Neural crest cell (in vitro differentiated cells): ENCODE results near the gene PTH1R. TPM values are rescaled to one million over a fixed set of nuclear protein-coding genes. Genes with fewer than 3 reads are reported as not detected.

Experiments used
- DNase-seq: peaks from one replicate; pipeline ENCODE4 v3.0.0; 2021; ENCODE audit warnings: low read depth, mixed read lengths, low spot score
- H3K27ac Mint-ChIP-seq: one replicate; pipeline ENCODE4 v1.8.0; 2021; ENCODE audit warnings: mild to moderate bottlenecking, mixed read lengths; ENCODE audit not compliant: unreplicated experiment
- H3K27me3 Mint-ChIP-seq: 2 replicates; pipeline ENCODE4 v1.8.0; 2021; ENCODE audit warnings: low read depth, mild to moderate bottlenecking, mixed read lengths
- H3K36me3 Mint-ChIP-seq: 2 replicates; pipeline ENCODE4 v1.8.0; 2021; ENCODE audit warnings: low read depth, mild to moderate bottlenecking, mixed read lengths
- H3K4me1 Mint-ChIP-seq: 2 replicates; pipeline ENCODE4 v1.8.0; 2021; ENCODE audit warnings: mixed read lengths
- H3K4me3 Mint-ChIP-seq: one replicate; pipeline ENCODE4 v1.8.0; 2021; ENCODE audit warnings: mild to moderate bottlenecking, mixed read lengths
- H3K9me3 Mint-ChIP-seq: 2 replicates; pipeline ENCODE4 v1.8.0; 2021; ENCODE audit warnings: mixed read lengths
- total RNA-seq: library from RNA; stranded (reverse); gene quantifications from 2 replicates; pipeline ENCODE4 v1.2.1, GENCODE V29; 2021
- TF ChIP-seq, protein P1 (sequence below): fragments of 200-600 bp; sonication (generic); conservative IDR thresholded peaks from 2 replicates; pipeline ENCODE4 v1.5.0; 2021; ENCODE audit warnings: antibody characterized with exemption, mild to moderate bottlenecking

The PTH1R gene
- total RNA-seq, 1 donor from 2014 or later, result 0.14 TPM

DNA sequence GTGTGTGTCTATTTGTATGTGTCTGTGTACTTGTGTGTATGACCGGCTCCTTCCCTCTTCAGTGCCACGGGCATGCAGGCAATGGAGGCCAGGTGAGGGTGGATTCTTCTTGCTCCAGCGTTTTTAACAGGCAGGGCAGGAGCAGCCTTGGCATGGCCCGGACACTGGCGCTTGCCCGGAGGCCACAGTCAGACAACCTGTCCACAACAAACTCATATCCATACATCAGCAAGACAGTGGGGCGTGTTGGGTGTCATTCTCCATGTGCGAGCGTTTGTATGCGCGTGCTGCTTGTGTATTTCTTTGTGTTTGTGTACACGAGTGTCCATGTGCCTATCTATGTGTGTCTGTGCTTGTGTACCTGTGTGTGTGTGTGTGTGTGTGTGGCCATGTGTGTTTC, 29.8 kb downstream of the PTH1R start:
- H3K27me3 Mint-ChIP-seq, result no peaks in the 10 kb centered on the region
- H3K9me3 Mint-ChIP-seq, result no peaks in the 10 kb centered on the region
- no peak for DNase-seq
- H3K27ac Mint-ChIP-seq, result no peak overlapping the region
- peaks cover 6% of the 10 kb centered on the region for H3K4me1 Mint-ChIP-seq
- TF ChIP-seq, protein P1, sequence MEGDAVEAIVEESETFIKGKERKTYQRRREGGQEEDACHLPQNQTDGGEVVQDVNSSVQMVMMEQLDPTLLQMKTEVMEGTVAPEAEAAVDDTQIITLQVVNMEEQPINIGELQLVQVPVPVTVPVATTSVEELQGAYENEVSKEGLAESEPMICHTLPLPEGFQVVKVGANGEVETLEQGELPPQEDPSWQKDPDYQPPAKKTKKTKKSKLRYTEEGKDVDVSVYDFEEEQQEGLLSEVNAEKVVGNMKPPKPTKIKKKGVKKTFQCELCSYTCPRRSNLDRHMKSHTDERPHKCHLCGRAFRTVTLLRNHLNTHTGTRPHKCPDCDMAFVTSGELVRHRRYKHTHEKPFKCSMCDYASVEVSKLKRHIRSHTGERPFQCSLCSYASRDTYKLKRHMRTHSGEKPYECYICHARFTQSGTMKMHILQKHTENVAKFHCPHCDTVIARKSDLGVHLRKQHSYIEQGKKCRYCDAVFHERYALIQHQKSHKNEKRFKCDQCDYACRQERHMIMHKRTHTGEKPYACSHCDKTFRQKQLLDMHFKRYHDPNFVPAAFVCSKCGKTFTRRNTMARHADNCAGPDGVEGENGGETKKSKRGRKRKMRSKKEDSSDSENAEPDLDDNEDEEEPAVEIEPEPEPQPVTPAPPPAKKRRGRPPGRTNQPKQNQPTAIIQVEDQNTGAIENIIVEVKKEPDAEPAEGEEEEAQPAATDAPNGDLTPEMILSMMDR, result no peak
- H3K4me3 Mint-ChIP-seq, result no peak overlapping the region
- peaks cover 1% of the 10 kb centered on the region for H3K36me3 Mint-ChIP-seq

DNA sequence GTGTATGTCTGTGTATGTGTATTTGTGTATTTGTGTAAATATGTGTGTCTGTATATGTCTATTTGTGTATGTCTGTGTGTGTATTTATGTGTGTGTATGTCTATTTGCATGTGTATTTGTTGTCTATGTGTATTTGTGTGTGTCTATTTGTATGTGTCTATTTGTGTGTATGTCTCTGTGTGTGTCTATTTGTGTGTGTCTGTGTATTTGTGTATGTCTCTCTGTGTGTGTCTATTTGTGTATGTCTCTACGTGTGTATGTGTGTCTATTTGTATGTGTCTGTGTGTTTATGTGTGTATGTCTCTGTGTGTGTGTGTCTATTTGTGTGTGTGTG, 30.4 kb downstream of the PTH1R start:
- no peak overlapping the region for H3K4me3 Mint-ChIP-seq
- DNase-seq, result no peak
- no peaks in the 10 kb centered on the region for H3K9me3 Mint-ChIP-seq
- peaks cover 6% of the 10 kb centered on the region for H3K4me1 Mint-ChIP-seq
- TF ChIP-seq, protein P1, result no peak
- H3K27me3 Mint-ChIP-seq, result no peaks in the 10 kb centered on the region
- peaks cover 2% of the 10 kb centered on the region for H3K36me3 Mint-ChIP-seq
- H3K27ac Mint-ChIP-seq, result no peak overlapping the region

DNA sequence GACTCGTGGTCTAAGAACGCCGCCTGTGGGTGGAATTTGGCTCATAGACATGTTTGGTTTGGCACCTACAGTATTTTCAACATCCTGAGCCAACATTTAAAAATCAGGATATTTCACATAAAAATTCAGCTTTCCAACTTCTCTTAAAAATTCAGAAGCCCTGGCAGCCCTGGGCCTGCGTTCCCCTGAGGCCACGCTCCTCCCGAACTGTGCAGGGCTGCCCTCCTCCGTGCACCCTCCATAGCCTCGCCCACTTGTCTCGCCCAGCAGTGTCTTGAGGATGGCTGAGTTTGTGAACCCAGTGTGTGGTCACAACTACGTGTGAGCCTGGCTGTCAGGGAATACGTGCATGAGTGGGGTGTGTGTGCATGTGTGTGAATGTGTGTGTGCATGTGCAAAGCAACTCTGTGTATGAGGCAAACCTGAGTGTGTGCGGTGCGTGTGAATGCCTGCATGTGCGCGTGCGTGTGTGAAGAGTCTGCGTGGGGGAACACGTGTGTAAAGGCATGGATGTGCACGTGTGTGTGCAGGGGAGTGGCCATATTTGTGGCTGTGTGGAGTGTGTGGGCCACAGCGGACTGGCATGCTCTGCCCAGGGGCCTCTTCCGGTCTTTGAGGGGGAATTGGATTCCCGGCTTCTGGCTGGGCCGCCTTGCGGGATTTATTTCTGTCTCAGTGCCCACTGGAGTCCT, 30.9 kb downstream of the PTH1R start:
- H3K4me1 Mint-ChIP-seq, result peaks cover 6% of the 10 kb centered on the region
- DNase-seq, result no peak
- H3K4me3 Mint-ChIP-seq, result no peak overlapping the region
- no peaks in the 10 kb centered on the region for H3K27me3 Mint-ChIP-seq
- H3K9me3 Mint-ChIP-seq, result no peaks in the 10 kb centered on the region
- peaks cover 3% of the 10 kb centered on the region for H3K36me3 Mint-ChIP-seq
- no peak overlapping the region for H3K27ac Mint-ChIP-seq
- TF ChIP-seq, protein P1, result no peak

DNA sequence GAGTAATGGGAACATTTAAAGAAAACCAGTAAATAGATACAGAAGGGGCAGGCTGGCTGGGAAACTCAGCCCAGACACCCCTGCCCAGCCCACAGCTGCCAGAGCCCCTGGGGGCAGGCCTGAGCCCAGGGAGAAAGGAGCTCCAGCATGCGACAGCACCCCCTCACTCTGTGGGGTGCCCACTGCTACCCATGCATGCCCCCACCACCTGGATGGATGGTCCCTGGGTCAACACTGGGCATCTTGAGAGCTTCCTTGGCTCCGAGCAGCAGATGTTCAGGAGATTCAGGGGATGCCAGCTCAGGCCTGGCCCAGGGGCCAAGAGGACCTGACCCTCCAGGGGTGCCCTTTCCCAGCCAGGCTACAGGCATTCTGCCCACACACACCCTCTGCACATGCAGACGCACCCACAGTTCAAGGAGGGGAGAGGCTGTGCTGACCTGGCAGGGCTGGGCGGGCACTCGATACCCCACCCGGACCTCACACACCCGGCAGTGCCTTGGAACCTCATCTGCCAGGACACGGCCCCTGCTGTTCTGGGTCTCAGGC, 31.5 kb downstream of the PTH1R start:
- Mint-ChIP-seq H3K36me3 (peaks cover 6% of the 10 kb centered on the region), H3K27ac (no peak overlapping the region), H3K27me3 (no peaks in the 10 kb centered on the region)

DNA sequence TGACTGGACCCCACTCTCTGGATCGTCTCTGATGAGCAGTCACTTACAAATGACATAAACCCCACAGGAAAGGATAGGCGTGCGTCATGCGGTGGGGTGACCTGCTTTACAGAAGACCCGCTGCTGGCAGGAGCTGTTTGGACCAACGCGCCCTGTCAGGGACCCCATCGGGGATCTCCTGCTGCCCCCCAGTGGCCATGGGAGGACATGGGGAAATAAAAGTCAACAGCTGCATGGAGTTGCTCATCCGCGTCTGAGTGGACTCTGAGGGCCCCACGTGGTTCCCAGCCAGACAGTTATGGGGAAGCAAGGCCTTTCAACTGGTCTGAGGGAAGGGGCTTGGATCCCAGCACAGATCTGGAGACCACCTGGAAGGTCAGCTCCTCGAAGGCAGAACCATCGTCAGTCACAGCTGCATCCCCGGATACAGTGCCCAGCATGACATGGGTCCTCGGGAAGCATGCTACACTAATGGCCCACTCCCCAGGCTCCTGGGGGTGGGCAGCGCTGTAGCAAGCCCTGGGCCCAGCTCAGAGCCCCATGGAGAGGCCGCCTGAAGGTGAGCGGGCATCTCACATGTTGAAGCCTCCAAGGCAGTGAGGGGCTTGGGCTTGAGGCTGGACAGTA, 32.1 kb downstream of the PTH1R start:
- no peaks in the 10 kb centered on the region for H3K9me3 Mint-ChIP-seq
- H3K4me1 Mint-ChIP-seq, result peaks cover 6% of the 10 kb centered on the region

More for the DNA sequence above, 31.5 kb downstream of the PTH1R start:
- Mint-ChIP-seq H3K9me3 (no peaks in the 10 kb centered on the region), H3K4me3 (no peak overlapping the region), H3K4me1 (peaks cover 6% of the 10 kb centered on the region)
- DNase-seq, result no peak
- TF ChIP-seq, protein P1, result no peak

More for the DNA sequence above, 32.1 kb downstream of the PTH1R start:
- Mint-ChIP-seq H3K36me3 (peaks cover 6% of the 10 kb centered on the region), H3K4me3 (peak overlapping the region; percentile 15), H3K27me3 (no peaks in the 10 kb centered on the region), H3K27ac (no peak overlapping the region)
- TF ChIP-seq, protein P1, result peak; percentile 88
- peak; percentile 88 for DNase-seq
